ENCODE measurements around the gene ACSL6.

DNA sequence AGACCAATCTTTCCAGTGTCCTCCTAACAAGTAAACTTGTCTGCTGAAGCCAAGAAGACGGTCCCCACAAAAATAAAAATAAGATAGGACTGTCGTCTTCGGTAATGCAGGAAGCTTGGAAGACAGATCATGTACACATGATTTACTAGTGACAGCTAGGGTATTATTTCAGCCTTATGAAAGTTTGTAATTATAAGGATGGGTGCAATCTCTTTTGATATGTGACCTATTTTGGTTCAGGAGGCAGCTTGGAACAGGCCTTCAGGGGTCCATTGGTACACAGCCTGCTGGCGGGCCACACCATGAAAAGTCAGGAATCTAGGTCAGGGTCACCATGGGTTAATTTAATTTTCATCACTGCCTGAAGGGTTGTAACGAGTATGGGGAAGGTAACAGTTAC is 52.3 kb downstream of the ACSL6 start:
- TF ChIP-seq, protein P1, sequence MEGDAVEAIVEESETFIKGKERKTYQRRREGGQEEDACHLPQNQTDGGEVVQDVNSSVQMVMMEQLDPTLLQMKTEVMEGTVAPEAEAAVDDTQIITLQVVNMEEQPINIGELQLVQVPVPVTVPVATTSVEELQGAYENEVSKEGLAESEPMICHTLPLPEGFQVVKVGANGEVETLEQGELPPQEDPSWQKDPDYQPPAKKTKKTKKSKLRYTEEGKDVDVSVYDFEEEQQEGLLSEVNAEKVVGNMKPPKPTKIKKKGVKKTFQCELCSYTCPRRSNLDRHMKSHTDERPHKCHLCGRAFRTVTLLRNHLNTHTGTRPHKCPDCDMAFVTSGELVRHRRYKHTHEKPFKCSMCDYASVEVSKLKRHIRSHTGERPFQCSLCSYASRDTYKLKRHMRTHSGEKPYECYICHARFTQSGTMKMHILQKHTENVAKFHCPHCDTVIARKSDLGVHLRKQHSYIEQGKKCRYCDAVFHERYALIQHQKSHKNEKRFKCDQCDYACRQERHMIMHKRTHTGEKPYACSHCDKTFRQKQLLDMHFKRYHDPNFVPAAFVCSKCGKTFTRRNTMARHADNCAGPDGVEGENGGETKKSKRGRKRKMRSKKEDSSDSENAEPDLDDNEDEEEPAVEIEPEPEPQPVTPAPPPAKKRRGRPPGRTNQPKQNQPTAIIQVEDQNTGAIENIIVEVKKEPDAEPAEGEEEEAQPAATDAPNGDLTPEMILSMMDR (IDR thresholded peaks at IDR 0.05), result no peak
- TF ChIP-seq EZH2 (IDR thresholded peaks at IDR 0.05; ENCODE audit: borderline replicate concordance, insufficient read depth, low read depth, low read length, poor library complexity, severe bottlenecking), result no peak
